Stimulated activated CD4-positive, alpha-beta T cell treated with anti-CD3 and anti-CD28 coated beads, TNF-alpha, amount 100 ng/mL, for 24 hours (primary cell): Measurements from ENCODE around the gene PDZD4.
"Not testable (repeated sequence)": the region's sequence is repeated elsewhere in the genome, so short reads cannot be mapped to it uniquely, and the experiment has no call there.

Source experiments
- DNase-seq, 3 experiments: peaks; one replicate each; pipeline ENCODE4 v3.0.0-alpha.2; 2020; ENCODE audit warnings: low read depth in 3 of 3

PDZD4 gene

GRCh38 chrX:153844509-153845082 lies 14.3 kb upstream of the PDZD4 start:
- DNase-seq, result no peak

DNA sequence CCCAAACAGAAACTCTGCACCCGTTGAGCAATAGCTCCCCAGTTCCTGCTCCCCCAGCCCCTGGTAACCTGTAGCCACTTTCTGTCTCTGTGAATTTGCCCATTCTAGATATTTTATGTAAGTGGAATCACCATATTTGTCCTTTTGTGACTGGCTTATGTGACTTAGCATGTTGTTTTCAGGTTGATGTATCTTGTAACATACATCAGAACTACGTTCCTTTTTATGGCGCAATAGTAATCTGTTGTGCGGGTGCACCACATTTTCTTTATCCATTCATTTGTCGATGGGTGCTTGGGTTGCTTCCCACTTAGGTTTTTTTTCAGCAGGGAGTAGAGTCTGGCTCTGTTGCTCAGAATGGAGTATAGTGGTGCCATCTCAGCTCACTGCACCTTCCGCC lies 6.6 kb upstream of the PDZD4 start:
- no peak for DNase-seq

- no peak for DNase-seq
Observed at GRCh38 chrX:153832728-153833127, 2.4 kb upstream of the PDZD4 start.

GRCh38 chrX:153831429-153832150 lies 1.2 kb upstream of the PDZD4 start:
- DNase-seq, result no peak

- DNase-seq, result no peak
Observed at GRCh38 chrX:153830640-153831428, 490 bp upstream of the PDZD4 start.

GRCh38 chrX:153829549-153829798 lies 870 bp downstream of the PDZD4 start:
- DNase-seq, result no peak

- no peak for DNase-seq
Observed at GRCh38 chrX:153828723-153829548, 1.4 kb downstream of the PDZD4 start.

- no peak for DNase-seq
Observed at GRCh38 chrX:153828308-153828707, 2.0 kb downstream of the PDZD4 start.

- DNase-seq, result no peak
Observed at GRCh38 chrX:153827903-153828302, 2.4 kb downstream of the PDZD4 start.

DNA sequence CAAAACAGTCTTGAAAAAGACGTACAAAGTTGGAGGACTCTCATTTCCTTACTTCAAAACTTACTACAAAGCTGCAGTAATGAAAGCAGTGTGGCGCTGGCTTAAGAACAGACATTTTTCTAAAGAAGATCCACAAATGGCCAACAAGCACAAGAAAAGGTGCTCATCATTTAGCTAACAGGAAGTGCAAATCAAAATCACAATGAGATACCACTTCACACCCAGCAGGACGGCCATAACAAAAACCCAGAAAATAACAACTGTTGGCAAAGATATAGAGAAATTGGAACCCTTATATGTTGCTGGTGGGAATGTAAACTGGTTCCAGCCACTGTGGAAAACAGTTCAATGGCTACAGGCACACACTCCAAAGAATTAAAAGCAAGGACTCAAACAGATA lies 3.3 kb downstream of the PDZD4 start:
- DNase-seq, result no peak

DNA sequence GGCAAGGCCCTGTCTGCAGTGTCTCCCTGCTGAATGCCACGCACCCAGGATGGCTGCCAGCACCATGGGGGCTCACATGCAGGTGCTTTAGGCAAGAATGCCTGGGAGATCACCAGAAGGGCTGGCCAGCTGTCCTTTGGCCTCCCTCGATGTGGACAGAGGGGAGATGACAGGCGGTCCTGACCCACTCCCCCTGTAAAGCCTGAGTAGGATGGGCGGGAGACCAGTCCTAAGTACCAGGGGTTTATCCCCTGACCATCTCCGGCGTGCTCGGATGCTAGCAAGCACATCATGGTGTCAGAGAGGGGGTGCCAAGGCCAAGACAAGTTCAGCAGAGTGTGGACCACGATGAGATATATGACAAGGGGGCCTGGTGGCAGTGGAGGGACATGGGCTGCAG lies 5.3 kb downstream of the PDZD4 start:
- DNase-seq, result no peak

GRCh38 chrX:153824348-153824747 lies 6.0 kb downstream of the PDZD4 start:
- DNase-seq, result no peak

DNA sequence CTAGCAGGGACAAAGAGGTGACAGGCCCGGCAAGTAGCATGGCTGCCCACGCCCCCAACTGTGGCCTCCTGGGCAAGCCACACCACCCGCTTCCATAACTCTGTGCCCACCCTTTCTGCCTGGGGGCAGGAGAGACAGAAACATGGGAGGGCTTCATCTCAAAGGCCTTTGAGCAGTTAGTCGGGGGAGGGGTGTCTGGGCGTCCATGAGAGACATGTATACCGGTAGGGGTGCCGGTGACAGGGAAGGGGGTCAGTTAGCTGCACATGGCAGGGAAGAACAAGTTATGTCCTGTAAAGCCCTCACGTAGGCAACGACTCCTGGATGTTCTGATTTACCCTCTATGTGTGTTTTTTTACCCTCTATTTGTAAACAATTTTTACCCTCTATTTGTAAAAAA lies 9.3 kb downstream of the PDZD4 start:
- no peak for DNase-seq

DNA sequence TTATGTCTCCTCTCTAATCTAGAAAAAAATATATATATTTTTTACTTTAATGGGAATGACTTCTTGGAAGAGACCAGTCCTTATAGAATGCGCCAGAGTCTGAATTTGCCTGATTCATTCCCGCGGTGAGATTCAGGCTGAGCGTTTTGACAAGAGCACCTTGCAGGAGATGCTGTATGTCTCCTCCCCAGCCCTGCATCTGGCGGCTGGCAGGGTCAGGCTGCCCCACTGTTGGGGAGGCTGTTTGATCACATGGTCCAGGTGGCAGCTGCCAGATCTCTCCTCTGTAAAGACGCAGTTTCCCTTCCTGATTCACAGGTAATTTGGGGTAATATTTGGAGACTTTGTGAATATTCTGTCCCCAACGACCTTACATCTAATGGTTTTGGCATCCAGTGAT lies 9.7 kb downstream of the PDZD4 start:
- DNase-seq, result no peak

- DNase-seq, result no peak
Observed at GRCh38 chrX:153819384-153820040, 10.8 kb downstream of the PDZD4 start.

DNA sequence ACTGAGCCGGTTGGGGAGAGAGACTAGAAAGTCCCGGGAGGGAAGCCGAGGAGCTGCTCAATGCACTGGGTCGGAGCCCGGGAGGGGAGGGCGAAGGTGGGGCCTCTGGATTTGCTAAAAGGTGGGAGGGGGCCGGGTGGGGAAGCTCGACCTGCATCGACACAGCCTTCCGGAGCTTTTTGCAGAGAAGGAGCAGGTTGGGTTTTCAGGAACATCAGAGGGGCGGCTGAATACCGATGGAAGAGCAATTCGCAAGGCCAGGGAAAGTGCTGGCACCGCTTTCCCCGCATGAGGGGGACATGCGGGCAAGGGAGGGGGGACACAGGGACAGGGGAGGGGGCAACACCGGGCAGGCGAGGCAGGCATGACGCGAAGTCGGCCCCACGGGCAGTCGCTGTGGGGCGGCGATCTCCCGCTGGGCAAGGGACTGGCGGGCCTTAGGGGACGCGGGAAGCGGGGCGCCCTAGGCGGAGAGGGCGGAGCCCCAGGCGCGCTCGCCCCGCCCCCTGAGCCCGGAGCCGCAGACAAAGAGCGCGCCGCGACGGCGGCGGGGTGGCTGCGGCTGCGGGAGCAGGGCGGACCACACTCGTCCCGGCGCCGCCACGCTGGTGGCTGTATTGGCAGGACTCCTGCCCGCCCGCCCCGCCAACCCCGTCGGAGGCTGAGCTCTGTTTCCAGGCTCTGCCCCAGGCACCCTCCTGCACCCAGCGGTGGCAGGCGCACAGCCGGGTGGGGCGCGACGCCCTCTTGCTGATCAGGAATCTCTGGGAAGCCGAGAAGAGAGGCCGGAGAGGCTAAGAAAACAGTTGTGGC lies 11.6 kb downstream of the PDZD4 start:
- DNase-seq, result peak in 1 of 3 experiments; percentile 51

- DNase-seq, result not testable (repeated sequence)
Observed at GRCh38 chrX:153818064-153818463, 12.3 kb downstream of the PDZD4 start.

DNA sequence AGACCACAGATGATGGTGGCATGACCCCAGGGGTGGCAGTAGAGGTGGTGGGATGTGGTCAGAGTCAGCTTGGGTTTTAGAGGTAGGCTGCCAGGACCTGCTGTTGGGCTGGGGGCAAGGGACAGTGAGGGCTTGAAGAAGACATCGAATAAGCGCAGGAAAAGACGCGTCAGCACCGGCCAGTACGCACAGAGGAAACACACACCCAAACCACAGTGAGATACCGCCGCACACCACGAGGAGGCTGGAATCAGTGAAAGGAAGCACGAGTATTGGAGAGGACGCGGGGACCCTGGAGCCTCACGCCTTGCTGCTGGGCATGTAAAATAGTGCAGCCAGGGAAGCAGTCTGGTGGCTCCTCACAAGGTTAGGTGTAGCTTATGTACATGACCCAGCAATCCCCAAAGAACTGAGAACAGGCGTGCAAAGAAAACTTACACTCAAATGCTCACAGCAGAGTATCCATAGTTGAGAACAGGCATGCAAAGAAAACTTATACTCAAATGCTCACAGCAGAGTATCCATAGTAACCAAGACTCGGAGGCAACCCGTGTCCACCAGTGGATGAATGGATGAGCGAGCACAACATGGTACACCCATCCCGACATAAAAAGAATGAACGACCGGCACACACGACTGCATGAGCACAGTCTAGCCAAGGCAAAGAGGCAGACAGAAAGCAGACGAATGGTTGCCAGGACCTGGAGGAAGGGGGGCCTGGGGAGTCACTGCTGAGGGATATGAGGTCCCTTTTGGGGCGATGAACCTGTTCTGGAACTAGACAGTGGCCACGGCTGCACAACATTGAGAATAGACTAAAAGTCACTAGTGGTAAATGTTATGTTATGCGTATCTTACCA lies 13.3 kb downstream of the PDZD4 start:
- peak in 1 of 3 experiments; percentile 38 for DNase-seq

- DNase-seq, result no peak
Observed at GRCh38 chrX:153814591-153815315, 15.6 kb downstream of the PDZD4 start.
